ENCODE results near the gene UFSP2.

The UFSP2 gene

DNA sequence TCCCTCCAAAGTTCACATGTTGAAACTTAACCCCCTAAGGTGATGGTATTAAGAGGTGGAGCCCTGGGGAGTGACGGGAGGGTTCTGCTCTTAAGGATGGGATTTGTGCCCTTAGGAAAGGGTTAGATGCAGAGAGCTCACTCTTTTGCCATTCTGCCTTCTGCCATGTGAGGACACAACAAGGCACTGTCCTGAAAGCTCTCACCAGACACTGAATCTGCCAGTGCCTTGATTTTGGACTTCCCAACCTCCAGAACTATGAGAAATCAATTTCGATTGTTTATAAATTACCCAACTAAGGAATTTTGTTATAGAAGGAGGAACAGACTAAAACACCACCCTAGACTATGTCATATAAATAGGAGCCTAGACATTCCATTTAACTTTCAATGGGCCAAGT is 41.7 kb downstream of the UFSP2 start:
- H3K27ac ChIP-seq (ENCODE audit: low read length) = no peak overlapping the region
- no peak for DNase-seq (ENCODE audit: low read depth, low spot score)
- WGBS (ENCODE audit: insufficient coverage, insufficient read length) = no CpG with 5 or more reads among the region's 2 CpGs
- H3K4me1 ChIP-seq (ENCODE audit: control insufficient read depth, insufficient read depth, low read length) = no peaks in the 10 kb centered on the region
- no peaks in the 10 kb centered on the region; the same call in 1 of the 2 replicates for H3K9me3 ChIP-seq (ENCODE audit: control insufficient read depth, insufficient read depth, low read length)
- no peaks in the 10 kb centered on the region for H3K27me3 ChIP-seq (ENCODE audit: control insufficient read depth, insufficient read depth, low read length)
- no peak overlapping the region for H3K4me3 ChIP-seq (ENCODE audit: low read length)
- no peaks in the 10 kb centered on the region for H3K36me3 ChIP-seq (ENCODE audit: control insufficient read depth, insufficient read depth, low read length)

DNA sequence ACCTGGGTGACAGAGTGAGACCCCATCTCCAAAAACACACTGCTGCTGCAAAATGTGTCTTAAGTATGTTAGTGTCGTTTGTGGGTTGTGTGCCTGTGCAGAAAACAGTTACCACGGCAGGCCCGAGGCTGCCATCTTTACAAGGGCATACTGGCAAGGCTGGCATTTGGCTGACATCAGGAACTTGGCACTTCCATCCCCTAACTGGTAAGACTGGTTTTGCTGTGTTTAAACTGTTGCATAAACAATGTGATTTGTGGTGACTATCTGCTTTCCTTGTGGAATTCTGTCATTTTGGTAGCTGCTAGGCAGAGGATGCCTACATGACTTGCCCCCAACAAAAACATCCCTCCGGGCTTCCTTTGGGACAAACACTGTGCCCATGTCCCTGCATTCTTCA is 42.3 kb downstream of the UFSP2 start:
- Histone ChIP-seq H3K36me3 (ENCODE audit: control insufficient read depth, insufficient read depth, low read length) (no peaks in the 10 kb centered on the region), H3K4me3 (ENCODE audit: low read length) (no peak overlapping the region), H3K27ac (ENCODE audit: low read length) (no peak overlapping the region), H3K27me3 (ENCODE audit: control insufficient read depth, insufficient read depth, low read length) (no peaks in the 10 kb centered on the region), H3K9me3 (ENCODE audit: control insufficient read depth, insufficient read depth, low read length) (no peaks in the 10 kb centered on the region; the same call in 1 of the 2 replicates), H3K4me1 (ENCODE audit: control insufficient read depth, insufficient read depth, low read length) (no peaks in the 10 kb centered on the region)
- WGBS (ENCODE audit: insufficient coverage, insufficient read length) = no CpG with 5 or more reads among the region's 4 CpGs
- DNase-seq (ENCODE audit: low read depth, low spot score) = no peak

DNA sequence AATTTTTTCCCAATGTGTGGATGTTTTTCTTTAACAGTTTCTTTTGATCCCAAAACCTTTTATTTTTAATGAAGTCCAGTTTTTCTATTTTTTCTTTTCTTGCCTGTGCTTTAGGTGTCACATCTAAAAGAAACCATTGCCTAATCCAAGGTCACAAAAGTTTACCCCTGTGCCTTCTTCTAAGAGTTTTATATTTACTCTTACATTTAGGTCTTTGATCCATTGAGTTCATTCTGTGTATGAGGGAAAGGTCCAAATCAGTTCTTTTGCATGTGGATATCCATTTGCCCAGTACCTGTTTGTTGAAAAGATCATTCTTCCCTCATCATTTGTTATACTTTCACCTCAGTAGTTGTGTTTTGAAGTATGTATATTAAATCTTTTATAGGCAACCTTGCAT is 43.0 kb downstream of the UFSP2 start:
- no peaks in the 10 kb centered on the region; the same call in 1 of the 2 replicates for H3K9me3 ChIP-seq (ENCODE audit: control insufficient read depth, insufficient read depth, low read length)
- no peak overlapping the region for H3K27ac ChIP-seq (ENCODE audit: low read length)
- H3K27me3 ChIP-seq (ENCODE audit: control insufficient read depth, insufficient read depth, low read length) = no peaks in the 10 kb centered on the region
- H3K4me1 ChIP-seq (ENCODE audit: control insufficient read depth, insufficient read depth, low read length) = no peaks in the 10 kb centered on the region
- DNase-seq (ENCODE audit: low read depth, low spot score) = no peak
- no peak overlapping the region for H3K4me3 ChIP-seq (ENCODE audit: low read length)
- H3K36me3 ChIP-seq (ENCODE audit: control insufficient read depth, insufficient read depth, low read length) = no peaks in the 10 kb centered on the region

DNA sequence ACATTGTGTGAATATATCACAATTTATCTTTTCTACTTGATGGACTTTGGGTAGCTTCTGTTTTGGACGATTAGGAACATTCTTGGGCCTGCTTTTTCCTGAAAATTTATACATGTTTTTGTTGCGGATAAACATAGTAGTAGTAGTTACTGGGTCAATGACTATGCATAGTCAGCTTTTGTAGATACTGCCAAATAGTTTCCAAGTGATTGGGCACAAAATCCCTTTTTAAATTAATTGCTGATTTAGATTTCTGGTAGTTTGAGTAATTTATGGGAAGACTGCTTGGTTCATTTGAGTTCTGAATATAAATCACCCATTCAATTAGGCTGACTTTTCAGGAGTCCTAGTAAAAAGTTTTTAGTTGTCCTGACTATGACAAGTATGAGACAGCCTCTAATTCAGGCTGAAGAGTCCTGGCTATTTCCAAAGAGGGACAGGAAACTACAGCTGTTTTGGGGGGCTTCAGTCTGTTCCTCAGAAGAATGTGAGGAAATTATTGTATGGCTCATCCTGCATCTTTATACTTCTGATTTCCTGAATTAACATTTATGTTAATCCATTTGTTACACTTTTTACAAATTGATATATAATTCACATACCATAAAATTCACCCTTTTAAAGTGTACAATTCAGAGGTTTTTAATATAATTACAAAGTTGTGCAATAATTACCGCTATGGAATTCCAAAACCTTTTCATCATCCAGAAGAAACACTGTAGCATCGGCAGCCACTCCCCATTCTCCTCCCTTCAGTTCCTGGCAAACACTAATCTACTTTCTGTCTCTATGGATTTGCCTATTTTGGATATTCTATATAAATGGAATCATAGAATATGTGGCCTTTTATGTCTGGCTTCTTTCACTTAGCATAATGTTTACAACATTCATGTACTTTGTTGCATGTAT is 44.2 kb downstream of the UFSP2 start:
- no peak for DNase-seq (ENCODE audit: low read depth, low spot score)
- Histone ChIP-seq H3K36me3 (ENCODE audit: control insufficient read depth, insufficient read depth, low read length) (no peaks in the 10 kb centered on the region), H3K27me3 (ENCODE audit: control insufficient read depth, insufficient read depth, low read length) (no peaks in the 10 kb centered on the region), H3K9me3 (ENCODE audit: control insufficient read depth, insufficient read depth, low read length) (no peaks in the 10 kb centered on the region; the same call in 1 of the 2 replicates), H3K4me3 (ENCODE audit: low read length) (no peak overlapping the region), H3K4me1 (ENCODE audit: control insufficient read depth, insufficient read depth, low read length) (no peaks in the 10 kb centered on the region), H3K27ac (ENCODE audit: low read length) (no peak overlapping the region)
- no CpG with 5 or more reads among the region's 4 CpGs for WGBS (ENCODE audit: insufficient coverage, insufficient read length)

DNA sequence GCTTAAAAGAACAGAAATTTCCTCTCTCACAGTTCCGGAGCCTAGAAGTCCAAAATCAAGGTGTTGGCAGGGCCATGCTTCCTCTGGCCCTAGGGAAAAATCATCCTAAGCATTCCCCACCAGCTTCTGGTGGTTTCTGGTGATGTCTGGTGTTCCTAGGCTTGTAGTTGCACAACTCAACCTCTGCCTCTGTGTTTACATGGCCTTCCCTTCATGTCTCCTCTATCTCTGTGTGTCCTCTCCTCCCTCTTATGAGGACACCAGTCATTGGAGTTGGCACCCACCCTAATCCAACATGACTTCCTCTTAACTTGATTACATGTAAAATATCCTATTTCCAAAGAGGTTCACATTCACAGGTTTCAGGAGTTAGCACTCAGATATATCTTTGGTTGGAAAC is 45.4 kb downstream of the UFSP2 start:
- no peaks in the 10 kb centered on the region for H3K4me1 ChIP-seq (ENCODE audit: control insufficient read depth, insufficient read depth, low read length)
- no peaks in the 10 kb centered on the region; the same call in 1 of the 2 replicates for H3K9me3 ChIP-seq (ENCODE audit: control insufficient read depth, insufficient read depth, low read length)
- no peaks in the 10 kb centered on the region for H3K27me3 ChIP-seq (ENCODE audit: control insufficient read depth, insufficient read depth, low read length)
- no peak overlapping the region for H3K4me3 ChIP-seq (ENCODE audit: low read length)
- no CpG with 5 or more reads among the region's 1 CpG for WGBS (ENCODE audit: insufficient coverage, insufficient read length)
- no peak for DNase-seq (ENCODE audit: low read depth, low spot score)
- H3K27ac ChIP-seq (ENCODE audit: low read length) = no peak overlapping the region
- no peaks in the 10 kb centered on the region for H3K36me3 ChIP-seq (ENCODE audit: control insufficient read depth, insufficient read depth, low read length)

DNA sequence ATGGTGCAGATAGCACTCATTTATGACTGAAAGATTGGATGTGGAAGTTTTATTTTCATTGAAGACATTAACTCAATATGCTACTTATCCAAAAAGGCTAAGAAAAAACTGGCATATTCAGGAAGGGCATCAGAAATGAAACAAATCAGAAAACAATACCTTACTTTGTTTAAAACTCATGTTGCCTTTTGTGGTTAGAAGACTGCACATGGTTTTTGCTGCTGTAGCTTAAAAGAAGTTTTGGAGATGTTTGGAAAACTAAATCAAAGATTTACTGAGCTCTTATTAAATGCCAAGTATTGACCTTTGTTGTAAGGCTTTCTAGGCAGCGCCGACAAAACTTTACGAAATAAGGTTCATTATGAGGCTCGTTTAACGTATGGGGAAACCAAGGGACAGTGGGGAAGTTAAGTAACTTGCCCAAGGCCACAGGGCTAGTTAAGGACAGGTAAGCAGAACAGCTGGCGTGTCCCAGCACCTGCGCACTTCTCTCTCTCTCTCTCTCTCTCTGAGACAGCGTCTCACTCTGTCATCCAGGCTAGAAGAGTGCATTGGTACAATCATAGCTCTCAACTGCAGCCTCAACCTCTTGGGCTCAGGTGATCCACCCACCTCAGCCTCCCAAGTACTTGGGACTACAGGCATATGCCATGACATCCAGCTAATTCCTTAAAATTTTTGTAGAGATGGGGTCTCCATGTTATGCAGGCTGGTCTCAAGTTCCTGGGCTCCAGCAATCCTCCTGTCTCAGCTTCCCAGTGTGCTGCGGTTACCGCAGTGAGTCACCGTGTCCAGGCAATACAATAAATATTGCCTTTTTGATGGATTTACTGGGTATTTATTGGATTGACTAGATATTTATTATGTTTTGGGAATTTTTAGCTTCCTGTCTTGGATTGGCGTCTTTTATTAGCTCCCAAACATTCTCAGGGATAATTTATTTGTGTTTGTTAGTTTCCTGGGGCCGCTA is 46.2 kb downstream of the UFSP2 start:
- no CpG with 5 or more reads among the region's 13 CpGs for WGBS (ENCODE audit: insufficient coverage, insufficient read length)
- no peak for DNase-seq (ENCODE audit: low read depth, low spot score)

DNA sequence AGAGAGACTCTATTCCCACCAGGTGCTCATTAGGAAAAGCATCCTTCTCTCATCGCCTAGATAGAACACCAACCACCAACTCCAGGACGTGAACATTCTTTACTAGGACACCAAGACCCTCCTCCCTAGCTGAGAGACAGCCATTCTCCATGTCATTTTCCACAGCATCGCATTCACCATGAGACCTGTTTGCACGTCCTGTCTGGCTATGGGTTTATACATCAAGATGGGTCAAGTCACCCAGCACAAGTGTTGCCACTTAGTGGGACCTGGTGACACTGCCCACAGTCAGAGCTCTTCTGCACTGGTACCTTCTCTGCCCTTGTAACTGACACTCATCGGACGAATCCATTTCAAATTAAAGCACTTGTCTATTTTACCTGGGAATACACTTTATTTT is 47.5 kb downstream of the UFSP2 start:
- Histone ChIP-seq H3K36me3 (ENCODE audit: control insufficient read depth, insufficient read depth, low read length) (no peaks in the 10 kb centered on the region), H3K4me3 (ENCODE audit: low read length) (no peak overlapping the region), H3K9me3 (ENCODE audit: control insufficient read depth, insufficient read depth, low read length) (no peaks in the 10 kb centered on the region; the same call in 1 of the 2 replicates), H3K4me1 (ENCODE audit: control insufficient read depth, insufficient read depth, low read length) (no peaks in the 10 kb centered on the region), H3K27ac (ENCODE audit: low read length) (no peak overlapping the region), H3K27me3 (ENCODE audit: control insufficient read depth, insufficient read depth, low read length) (no peaks in the 10 kb centered on the region)
- DNase-seq (ENCODE audit: low read depth, low spot score) = no peak
- WGBS (ENCODE audit: insufficient coverage, insufficient read length) = no CpG with 5 or more reads among the region's 6 CpGs

More for the DNA sequence above, 46.2 kb downstream of the UFSP2 start:
- Histone ChIP-seq H3K27ac (ENCODE audit: low read length) (no peak overlapping the region), H3K9me3 (ENCODE audit: control insufficient read depth, insufficient read depth, low read length) (no peaks in the 10 kb centered on the region; the same call in 1 of the 2 replicates), H3K27me3 (ENCODE audit: control insufficient read depth, insufficient read depth, low read length) (no peaks in the 10 kb centered on the region), H3K4me3 (ENCODE audit: low read length) (no peak overlapping the region), H3K36me3 (ENCODE audit: control insufficient read depth, insufficient read depth, low read length) (no peaks in the 10 kb centered on the region), H3K4me1 (ENCODE audit: control insufficient read depth, insufficient read depth, low read length) (no peaks in the 10 kb centered on the region)

DNA sequence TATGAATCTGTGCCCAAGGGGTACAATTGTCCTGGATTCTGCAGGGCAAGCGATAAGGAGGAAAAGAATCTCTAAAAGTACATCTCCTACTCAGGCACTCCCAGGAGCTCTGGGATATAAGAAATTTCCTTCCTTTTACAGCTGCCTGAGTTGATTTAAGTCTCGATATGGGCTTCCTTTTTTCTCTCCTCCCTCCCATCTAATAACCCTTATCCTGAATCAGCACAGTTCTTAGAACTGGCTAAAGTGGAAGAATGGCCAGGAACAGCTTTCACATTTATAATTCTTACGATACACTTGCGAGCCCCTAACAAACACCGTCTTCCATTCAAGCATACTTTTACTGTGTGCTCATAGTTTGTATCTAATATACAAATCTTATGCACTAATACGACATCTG is 51.2 kb downstream of the UFSP2 start:
- Histone ChIP-seq H3K36me3 (ENCODE audit: control insufficient read depth, insufficient read depth, low read length) (no peaks in the 10 kb centered on the region), H3K4me3 (ENCODE audit: low read length) (no peak overlapping the region), H3K27me3 (ENCODE audit: control insufficient read depth, insufficient read depth, low read length) (no peaks in the 10 kb centered on the region), H3K4me1 (ENCODE audit: control insufficient read depth, insufficient read depth, low read length) (no peaks in the 10 kb centered on the region), H3K9me3 (ENCODE audit: control insufficient read depth, insufficient read depth, low read length) (no peaks in the 10 kb centered on the region), H3K27ac (ENCODE audit: low read length) (no peak overlapping the region)
- no peak for DNase-seq (ENCODE audit: low read depth, low spot score)
- 100% methylated on average over 3 of the region's 6 CpGs for WGBS (ENCODE audit: insufficient coverage, insufficient read length)

DNA sequence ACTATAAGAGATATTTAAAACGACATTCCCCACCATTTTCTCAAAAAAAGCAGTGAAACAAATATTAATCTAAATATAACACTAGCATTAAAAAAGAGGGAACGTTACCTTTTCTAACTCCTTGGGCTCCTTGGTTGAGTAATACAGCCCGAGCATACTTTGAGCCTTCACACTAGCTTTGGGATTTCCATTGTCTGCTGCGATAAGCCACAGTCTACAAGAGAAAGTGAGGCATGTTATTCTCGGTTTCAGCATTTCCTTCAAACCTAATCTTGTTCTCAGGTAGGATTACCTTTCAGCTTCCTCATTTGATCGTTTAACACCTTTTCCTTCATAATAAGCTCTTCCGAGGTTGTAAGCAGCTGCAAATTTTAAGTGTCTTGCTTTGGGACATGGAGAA is 51.7 kb downstream of the UFSP2 start:
- no peaks in the 10 kb centered on the region for H3K36me3 ChIP-seq (ENCODE audit: control insufficient read depth, insufficient read depth, low read length)
- no CpG with 5 or more reads among the region's 7 CpGs for WGBS (ENCODE audit: insufficient coverage, insufficient read length)
- no peaks in the 10 kb centered on the region for H3K27me3 ChIP-seq (ENCODE audit: control insufficient read depth, insufficient read depth, low read length)
- H3K27ac ChIP-seq (ENCODE audit: low read length) = no peak overlapping the region
- H3K4me3 ChIP-seq (ENCODE audit: low read length) = no peak overlapping the region
- H3K4me1 ChIP-seq (ENCODE audit: control insufficient read depth, insufficient read depth, low read length) = no peaks in the 10 kb centered on the region
- no peaks in the 10 kb centered on the region for H3K9me3 ChIP-seq (ENCODE audit: control insufficient read depth, insufficient read depth, low read length)
- DNase-seq (ENCODE audit: low read depth, low spot score) = no peak

DNA sequence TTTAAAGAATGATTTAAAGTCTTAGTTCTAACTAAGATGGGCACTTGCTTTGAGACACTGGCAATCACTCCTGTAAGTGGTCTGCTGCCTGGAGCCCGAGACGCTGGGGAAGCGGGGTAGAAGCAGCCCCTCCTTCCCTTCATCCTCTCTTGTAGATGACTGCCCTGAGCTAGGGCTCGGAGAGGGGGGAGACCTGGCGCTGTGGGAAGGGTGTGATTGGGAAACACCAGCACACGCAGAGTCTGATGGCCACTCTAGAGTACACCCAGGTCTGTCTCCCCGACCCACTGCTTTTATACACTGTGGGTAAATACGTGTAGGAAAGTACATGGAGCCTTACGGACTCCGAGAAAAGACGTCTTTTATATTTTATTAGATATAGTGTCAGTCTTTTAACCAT is 54.1 kb downstream of the UFSP2 start:
- WGBS (ENCODE audit: insufficient coverage, insufficient read length) = no CpG with 5 or more reads among the region's 11 CpGs
- H3K4me1 ChIP-seq (ENCODE audit: control insufficient read depth, insufficient read depth, low read length) = no peaks in the 10 kb centered on the region
- no peaks in the 10 kb centered on the region for H3K9me3 ChIP-seq (ENCODE audit: control insufficient read depth, insufficient read depth, low read length)

More for the DNA sequence above, 54.1 kb downstream of the UFSP2 start:
- DNase-seq (ENCODE audit: low read depth, low spot score) = no peak
- H3K27ac ChIP-seq (ENCODE audit: low read length) = no peak overlapping the region
- no peak overlapping the region for H3K4me3 ChIP-seq (ENCODE audit: low read length)
- no peaks in the 10 kb centered on the region for H3K36me3 ChIP-seq (ENCODE audit: control insufficient read depth, insufficient read depth, low read length)
- no peaks in the 10 kb centered on the region for H3K27me3 ChIP-seq (ENCODE audit: control insufficient read depth, insufficient read depth, low read length)
